HG02943 (cell line): Measurements from ENCODE around the gene CD164.
"Not testable (repeated sequence)": the region's sequence is repeated elsewhere in the genome, so short reads cannot be mapped to it uniquely, and the experiment has no call there.

Experiments
- ATAC-seq: cut with Tn5 transposase; IDR thresholded peaks from one replicate; pipeline ENCODE4 v1.9.1; 2021; ENCODE audit warnings: mild to moderate bottlenecking, low read depth, moderate library complexity; ENCODE audit not compliant: unreplicated experiment

Gene CD164

DNA sequence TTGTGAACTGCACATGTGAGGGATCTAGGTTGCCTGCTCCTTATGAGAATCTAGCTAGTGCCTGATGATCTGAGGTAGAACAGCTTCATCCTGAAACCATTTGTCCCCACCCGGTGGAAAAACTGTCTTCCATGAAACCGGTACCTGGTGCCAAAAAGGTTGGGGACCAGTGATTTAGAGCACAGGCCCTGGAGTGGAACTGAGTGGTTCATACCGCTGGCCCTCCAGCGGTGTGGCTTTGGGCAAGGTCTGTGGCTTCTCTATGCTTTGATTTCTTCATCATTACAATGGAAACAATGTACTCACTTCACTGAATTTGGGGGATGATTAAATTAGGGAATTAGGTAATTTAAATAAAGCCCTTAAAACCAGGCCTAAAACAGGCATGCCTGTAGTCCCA lies 36.3 kb downstream of the CD164 start:
- no peak for ATAC-seq

DNA sequence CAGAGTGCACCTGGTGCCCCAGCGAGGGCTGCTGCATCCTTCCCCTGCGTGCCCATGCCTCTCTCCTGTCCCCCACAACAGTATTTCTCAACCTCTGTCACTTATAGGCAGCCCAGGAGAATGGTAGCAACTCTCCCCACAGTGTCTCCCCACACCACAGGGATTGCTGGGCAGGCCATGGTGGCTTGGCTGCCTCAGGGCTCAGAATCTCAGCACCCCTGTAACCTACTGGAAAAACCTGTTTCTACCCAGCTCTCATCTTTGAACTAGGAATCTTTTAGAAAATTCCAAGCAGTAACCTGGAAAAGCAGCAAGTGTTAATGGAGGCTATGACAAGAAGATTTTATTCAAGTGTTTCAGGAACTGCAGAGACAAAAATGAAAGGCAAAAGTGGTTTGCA lies 38.0 kb downstream of the CD164 start:
- no peak for ATAC-seq

DNA sequence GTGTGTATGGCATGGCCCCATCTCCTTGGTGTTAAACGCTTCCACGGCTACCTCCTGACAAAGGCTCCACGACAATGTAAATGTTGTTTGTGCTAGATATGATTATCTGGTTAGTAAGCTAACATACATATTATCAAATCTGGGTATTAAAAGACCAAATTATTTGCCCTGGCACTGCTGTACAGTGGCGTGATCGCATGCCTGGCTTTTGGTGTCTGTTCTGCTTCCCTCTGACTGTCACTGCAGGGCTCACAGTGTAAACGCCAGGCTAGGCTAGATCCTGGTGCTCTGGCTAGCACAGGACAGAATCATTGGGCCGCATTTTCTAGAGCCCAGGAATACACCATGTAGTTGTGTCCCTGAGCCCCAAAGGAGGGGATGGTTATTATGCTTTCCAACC lies 38.7 kb downstream of the CD164 start:
- no peak for ATAC-seq

DNA sequence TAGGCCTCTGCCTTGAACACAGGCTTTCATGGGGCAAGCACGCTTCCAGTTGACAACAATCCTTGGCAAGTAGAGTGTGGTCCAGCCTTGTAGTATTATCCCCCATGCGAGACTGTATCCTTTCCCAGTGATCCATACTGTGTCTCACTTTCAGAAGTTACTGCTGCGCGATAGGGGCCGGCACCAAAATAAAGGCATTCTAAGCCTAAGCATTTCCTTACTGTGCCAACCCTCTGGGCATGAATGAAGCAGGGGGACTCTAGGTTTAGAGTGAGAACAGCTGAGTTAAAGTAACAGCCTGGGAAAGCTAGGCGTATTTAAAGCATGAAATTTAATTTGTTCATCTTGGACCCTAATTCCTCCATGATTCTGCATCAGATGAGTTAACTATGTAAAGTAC lies 39.4 kb downstream of the CD164 start:
- no peak for ATAC-seq

DNA sequence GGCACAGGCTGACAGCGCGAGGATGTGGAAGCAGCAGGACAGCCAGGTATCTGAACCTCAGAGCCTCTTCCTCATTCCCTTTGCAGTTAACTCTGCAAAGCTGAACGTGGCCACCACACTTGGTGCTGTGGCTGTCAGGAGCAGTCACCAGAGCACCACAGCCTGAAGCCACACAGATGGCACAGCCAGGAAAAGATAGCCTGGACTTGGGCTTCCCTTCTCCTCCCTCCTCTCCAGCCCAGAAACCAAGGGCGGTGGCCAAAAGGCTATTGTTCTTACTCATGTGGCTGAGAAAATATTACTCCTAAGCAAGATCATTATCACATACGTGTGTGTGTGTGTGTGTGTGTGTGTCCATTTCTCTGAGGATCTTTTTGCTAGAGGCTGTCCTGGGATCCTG lies 39.8 kb downstream of the CD164 start:
- ATAC-seq = no peak

DNA sequence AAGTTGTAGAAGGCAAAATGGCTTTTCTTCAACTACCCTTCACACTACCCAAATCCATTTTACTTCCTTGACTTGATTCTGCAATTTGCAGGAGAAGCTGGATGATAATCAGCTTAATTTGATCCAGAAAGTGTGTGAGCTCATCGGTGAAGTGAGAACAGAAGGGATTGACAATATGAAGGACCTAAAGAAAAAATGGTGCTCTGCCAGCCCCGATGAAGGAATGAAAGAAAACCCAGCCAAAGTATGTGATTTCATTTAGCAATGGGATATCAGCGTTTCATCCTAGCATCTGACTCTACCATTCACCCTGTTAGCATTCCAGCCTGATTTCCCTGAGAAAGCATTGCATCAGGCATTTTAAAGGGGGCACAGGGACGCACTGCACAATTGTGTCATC lies 41.5 kb downstream of the CD164 start:
- no peak for ATAC-seq

DNA sequence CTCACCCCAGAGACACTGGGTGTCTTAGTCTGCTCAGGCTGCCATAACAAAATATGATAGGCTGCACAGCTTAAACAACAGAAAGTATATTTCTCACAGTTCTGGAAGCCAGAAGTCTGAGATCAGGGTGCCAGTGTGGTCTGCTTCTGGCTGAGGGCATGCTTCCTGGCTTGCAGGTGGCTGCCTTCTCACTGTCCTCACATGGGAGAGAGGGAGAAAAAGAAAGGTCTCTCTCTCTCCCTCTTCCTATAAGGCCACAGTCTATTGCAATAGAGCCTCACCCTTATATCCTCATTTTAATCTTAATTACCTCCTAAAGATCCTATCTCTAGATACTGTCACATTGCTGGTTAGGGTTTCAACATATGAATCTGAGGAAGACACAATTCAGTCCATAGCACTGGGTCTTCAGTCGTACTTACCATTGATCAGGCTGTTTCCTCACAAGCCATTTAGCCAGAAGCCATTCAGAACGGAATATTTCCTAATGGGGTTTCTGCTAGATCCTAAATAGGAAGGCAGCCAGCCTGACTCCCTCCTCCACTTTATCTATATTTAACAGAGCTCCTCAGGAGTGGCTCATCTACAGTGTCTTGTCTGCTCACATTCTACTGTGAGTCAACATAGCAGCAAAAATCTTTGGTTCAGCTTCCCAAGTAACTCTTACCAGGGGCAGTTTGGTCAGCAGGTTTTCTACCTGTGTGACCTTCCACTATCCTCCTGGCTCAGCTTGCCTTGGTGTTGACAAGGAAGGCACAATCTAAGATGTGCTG lies 42.2 kb downstream of the CD164 start:
- ATAC-seq = no peak

- ATAC-seq = no peak
These were observed 45.9 kb downstream of the CD164 start for GRCh38 chr6:109336221-109336961.

DNA sequence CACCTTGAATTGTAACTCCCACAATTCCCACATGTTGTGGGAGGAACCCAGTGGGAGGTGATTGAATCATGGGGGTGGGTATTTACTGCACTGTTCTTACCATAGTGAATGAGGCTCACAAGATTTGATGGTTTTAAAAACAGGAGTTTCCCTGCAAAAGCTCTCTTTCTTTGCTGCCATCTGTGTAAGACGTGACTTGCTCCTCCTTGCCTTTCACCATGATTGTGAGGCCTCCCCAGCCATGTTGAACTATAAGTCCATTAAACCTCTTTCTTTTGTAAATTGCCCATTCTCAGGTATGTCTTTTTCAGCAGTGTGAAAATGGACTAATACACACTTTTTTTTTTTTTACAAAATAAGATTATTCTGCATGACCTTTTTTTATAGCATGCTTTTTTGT lies 48.4 kb downstream of the CD164 start:
- not testable (repeated sequence) for ATAC-seq

- ATAC-seq = no peak
These were observed 49.5 kb downstream of the CD164 start for GRCh38 chr6:109332748-109333147.

DNA sequence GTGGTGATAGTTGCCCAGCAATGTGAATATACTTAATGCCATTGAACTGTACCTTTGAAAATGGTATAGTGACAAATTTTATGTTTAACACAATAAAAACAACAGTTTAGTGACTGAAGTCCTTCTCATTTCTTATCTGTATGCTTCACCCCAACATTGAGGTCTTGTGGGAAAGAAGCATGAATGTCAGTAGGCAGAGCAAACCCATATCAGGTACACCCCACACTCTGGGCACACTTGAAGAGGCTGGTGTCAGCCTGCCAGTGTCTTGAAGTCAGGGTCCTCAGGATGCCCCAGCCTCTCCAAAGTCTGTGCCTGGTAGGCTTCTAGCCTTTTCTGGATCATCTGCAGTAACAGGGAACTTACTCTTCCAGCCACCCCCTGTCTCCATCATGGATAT lies 51.2 kb downstream of the CD164 start:
- no peak for ATAC-seq

- ATAC-seq = no peak
These were observed 52.0 kb downstream of the CD164 start for GRCh38 chr6:109330263-109330662.

GRCh38 chr6:109328629-109329028 lies 53.6 kb downstream of the CD164 start:
- no peak for ATAC-seq

GRCh38 chr6:109327959-109328358 lies 54.3 kb downstream of the CD164 start:
- ATAC-seq = no peak

GRCh38 chr6:109327491-109327890 lies 54.8 kb downstream of the CD164 start:
- ATAC-seq = no peak

GRCh38 chr6:109326351-109326750 lies 55.9 kb downstream of the CD164 start:
- ATAC-seq = no peak

DNA sequence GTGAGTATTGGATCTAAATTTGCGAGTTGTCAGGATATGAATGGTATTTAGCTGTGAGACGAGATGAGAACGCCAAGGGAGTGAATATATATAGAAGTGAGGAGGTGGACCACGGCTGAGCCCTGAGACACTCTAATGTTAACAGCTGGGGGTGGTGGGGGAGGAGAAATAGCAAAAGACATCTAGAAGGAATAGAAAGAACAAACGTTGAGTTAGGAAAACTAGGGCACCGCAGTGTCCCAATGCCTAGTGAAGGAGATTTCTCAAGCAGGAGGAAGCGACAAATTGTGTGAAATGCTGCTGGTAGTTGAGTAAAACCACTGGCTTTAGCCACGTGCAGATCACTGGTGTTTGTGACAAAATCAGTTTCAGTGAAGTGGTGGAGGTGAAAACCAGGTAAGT lies 56.9 kb downstream of the CD164 start:
- no peak for ATAC-seq

DNA sequence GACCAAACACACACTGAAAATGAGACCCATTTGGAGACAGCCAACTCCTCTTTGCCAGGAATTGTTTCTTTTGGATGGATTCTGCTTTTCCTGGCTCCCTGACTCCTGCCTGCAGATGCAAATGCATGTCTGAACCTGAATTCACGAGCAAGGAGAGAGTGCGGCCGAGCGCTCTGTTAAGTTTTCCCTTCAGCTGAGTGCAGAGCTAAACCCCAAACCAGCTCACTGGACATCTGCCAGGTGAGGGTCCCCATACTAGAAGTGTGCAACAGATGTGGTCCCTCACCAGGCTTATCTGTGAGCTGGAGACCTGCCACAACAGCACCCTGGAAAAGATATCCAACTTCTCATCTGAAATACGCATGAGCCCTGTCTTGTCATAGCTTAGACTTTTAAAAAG lies 59.0 kb downstream of the CD164 start:
- ATAC-seq = no peak

DNA sequence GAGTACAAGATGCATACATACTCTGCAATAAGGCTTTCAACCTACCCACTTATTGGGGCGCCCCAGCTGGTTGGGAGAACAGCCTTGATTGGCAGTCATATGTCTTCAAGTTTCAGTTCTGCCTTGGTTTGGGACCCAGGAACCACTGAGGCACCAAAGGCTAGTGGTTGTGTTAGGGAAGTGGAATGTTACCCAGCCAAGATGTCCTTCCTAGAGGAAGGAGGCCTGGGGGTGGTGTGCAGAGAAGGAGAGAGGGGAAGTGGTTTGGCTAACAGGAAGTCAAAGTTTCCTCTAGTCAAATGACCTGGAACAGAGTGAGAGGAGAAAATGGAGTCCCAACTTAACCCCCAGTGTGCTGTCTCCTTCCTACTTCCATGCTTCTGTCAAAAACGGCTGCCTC lies 59.4 kb downstream of the CD164 start:
- no peak for ATAC-seq

DNA sequence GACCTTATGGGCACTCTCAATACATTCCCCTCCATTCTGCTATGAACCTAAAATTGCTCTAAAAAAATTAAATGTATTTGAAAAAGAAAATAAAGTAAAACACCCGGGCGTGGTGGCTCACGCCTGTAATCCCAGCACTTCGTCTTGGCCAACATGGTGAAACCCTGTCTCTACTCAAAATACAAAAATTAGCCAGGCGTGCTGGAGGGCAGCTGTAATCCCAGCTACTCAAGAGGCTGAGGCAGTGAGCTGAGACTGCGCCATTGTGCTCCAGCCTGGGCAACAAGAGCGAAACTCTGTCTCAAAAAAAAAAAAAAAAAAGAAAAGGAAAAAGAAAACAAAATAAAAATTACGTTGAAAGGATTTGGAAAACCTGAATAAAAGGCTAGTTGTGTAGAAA lies 60.5 kb downstream of the CD164 start:
- no peak for ATAC-seq

DNA sequence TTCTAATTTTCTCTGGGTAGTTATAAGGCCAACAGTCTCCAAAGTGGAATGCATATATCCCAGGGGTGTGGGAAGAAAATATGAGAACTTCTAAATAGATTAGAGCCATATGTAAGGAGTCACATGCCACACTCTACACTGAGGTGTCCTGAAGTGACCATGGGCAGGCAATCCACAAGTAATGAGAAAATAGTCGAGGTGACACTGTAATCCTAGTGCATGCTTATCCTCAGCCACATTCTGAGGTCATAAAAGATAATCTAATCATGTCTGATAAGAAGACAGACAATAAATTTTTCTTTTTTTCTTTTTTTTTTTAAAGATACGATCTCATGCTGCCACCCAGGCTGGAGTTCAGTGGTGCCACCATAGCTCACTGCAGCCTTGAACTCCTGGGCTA lies 62.2 kb downstream of the CD164 start:
- ATAC-seq = no peak

- ATAC-seq = no peak
These were observed 63.9 kb downstream of the CD164 start for GRCh38 chr6:109318328-109318876.
